ENCODE measurements around the gene EIF5B. TPM values are rescaled to one million over a fixed set of nuclear protein-coding genes. Genes with fewer than 3 reads are reported as not detected.
"Not testable (repeated sequence)": the region's sequence is repeated elsewhere in the genome, so short reads cannot be mapped to it uniquely, and the experiment has no call there.

EIF5B gene
- polyA plus RNA-seq, 3 donors: 0.58 to 3.2 (median 1.5) TPM

DNA sequence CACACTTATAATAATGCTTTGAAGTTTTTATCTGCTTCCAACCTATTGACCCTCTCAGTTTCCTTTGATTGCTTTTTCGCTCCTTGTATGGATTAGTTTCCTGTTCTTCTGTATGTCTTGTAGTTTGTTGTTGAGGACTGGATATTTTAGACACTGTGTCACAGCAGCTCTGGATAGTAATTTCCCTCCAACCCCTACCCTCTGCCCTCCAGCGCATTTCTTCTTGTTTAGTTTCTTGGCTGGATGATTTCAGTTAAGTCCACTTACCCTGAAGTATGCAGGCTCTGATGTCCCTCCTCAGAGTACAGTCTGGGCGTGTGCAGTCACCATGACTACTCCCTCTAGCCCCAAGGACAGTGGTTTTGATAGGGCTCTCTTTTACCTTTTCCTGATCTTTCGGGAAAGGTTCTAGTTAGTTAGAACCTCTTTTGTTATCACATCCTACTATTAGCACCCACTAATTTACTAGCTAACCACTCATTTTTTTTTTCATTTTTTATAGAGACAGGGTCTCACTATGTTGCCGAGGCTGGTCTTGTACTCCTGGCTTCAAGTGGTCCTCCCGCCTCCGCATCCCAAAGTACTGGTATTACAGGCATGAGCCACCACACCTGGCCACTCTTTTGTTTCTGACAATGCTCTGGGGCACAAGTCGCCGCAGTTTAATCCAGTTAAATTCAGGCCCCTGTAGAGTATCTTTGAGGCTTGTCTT lies 19.9 kb upstream of the EIF5B start:
- Histone ChIP-seq H3K4me1 (ENCODE audit: control insufficient read depth in 1 of 2, insufficient read depth in 2 of 2, low read length in 2 of 2) (no peaks in the 10 kb centered on the region), H3K4me3 (replicated peaks in 1 of 3; ENCODE audit: low read depth in 2 of 3, low read length in 3 of 3) (no peak overlapping the region), H3K9me3 (replicated peaks in 1 of 2; ENCODE audit: control insufficient read depth in 1 of 2, insufficient read depth in 1 of 2, low read length in 2 of 2) (peaks cover 0 to 10% of the 10 kb centered on the region in 2 donors), H3K36me3 (replicated peaks in 1 of 2; ENCODE audit: control insufficient read depth in 1 of 2, insufficient read depth in 2 of 2, low read length in 2 of 2) (peaks cover 53 to 55% of the 10 kb centered on the region in 2 donors), H3K4me2 (replicated peaks; ENCODE audit: extremely low read depth, low read length, poor library complexity, severe bottlenecking) (no peak overlapping the region), H3K9ac (ENCODE audit: insufficient read depth, low read length, poor library complexity, severe bottlenecking) (no peak overlapping the region), H3K79me2 (ENCODE audit: insufficient read depth, low read length) (no peaks in the 10 kb centered on the region), H3K27ac (ENCODE audit: low read depth in 1 of 2, low read length in 2 of 2) (no peak overlapping the region), H3K27me3 (ENCODE audit: control insufficient read depth in 2 of 2, insufficient read depth in 2 of 2, low read length in 2 of 2) (no peaks in the 10 kb centered on the region), H4K20me1 (ENCODE audit: insufficient read depth, low read length) (no peaks in the 10 kb centered on the region), H2AFZ (ENCODE audit: insufficient read depth, low read depth, low read length, poor library complexity, severe bottlenecking) (no peak overlapping the region)
- no peak for TF ChIP-seq CTCF (IDR thresholded peaks at IDR 0.05)
- H3K36me3 Mint-ChIP-seq: peaks cover 50 to 61% of the 10 kb centered on the region in 2 donors
- 89% methylated on average over 5 of the region's 9 CpGs for WGBS (ENCODE audit: insufficient coverage)
- H3K4me3 Mint-ChIP-seq: no peak overlapping the region
- H3K4me1 Mint-ChIP-seq: no peaks in the 10 kb centered on the region
- DNase-seq: no peak
- intact Hi-C loops (cut with micrococcal nuclease): no loop called here
- no peak overlapping the region for H3K27ac Mint-ChIP-seq
- peaks cover 0 to 13% (median 11%) of the 10 kb centered on the region in 7 donors for H3K9me3 Mint-ChIP-seq
- H3K27me3 Mint-ChIP-seq (ENCODE audit: low read depth in 3 of 3): no peaks in the 10 kb centered on the region

DNA sequence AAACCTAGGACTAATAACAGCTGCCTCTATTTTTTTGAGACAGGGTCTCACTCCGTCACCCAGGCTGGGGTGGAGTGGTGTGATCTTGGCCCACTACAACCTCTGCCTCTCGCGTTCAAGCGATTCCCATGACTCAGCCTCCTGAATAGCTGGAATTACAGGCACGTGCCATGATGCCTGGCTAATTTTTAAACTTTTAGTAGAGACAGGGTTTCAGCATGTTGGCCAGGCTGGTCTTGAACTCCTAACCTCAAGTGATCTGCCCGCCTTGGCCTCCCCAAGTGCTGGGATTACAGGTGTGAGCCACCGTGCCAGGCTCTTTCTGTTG lies 19.4 kb upstream of the EIF5B start:
- intact Hi-C loops (cut with micrococcal nuclease); H2AFZ ChIP-seq (ENCODE audit: insufficient read depth, low read depth, low read length, poor library complexity, severe bottlenecking); H3K27ac ChIP-seq (ENCODE audit: low read depth in 1 of 2, low read length in 2 of 2); H3K9ac ChIP-seq (ENCODE audit: insufficient read depth, low read length, poor library complexity, severe bottlenecking); H3K27me3 Mint-ChIP-seq (ENCODE audit: low read depth in 3 of 3); H3K27me3 ChIP-seq (ENCODE audit: control insufficient read depth in 2 of 2, insufficient read depth in 2 of 2, low read length in 2 of 2); H3K79me2 ChIP-seq (ENCODE audit: insufficient read depth, low read length); H3K4me2 ChIP-seq (replicated peaks; ENCODE audit: extremely low read depth, low read length, poor library complexity, severe bottlenecking); DNase-seq; H3K4me3 Mint-ChIP-seq; H3K4me1 Mint-ChIP-seq; H3K27ac Mint-ChIP-seq; H3K4me3 ChIP-seq (replicated peaks in 1 of 3; ENCODE audit: low read depth in 2 of 3, low read length in 3 of 3); H3K4me1 ChIP-seq (ENCODE audit: control insufficient read depth in 1 of 2, insufficient read depth in 2 of 2, low read length in 2 of 2); H4K20me1 ChIP-seq (ENCODE audit: insufficient read depth, low read length): not testable (repeated sequence)
- peaks cover 0 to 10% of the 10 kb centered on the region in 2 donors for H3K9me3 ChIP-seq (replicated peaks in 1 of 2; ENCODE audit: control insufficient read depth in 1 of 2, insufficient read depth in 1 of 2, low read length in 2 of 2)
- 100% methylated on average over 7 of the region's 7 CpGs for WGBS (ENCODE audit: insufficient coverage)
- peaks cover 58 to 59% of the 10 kb centered on the region in 2 donors for H3K36me3 ChIP-seq (replicated peaks in 1 of 2; ENCODE audit: control insufficient read depth in 1 of 2, insufficient read depth in 2 of 2, low read length in 2 of 2)
- H3K36me3 Mint-ChIP-seq: peaks cover 50 to 63% of the 10 kb centered on the region in 2 donors
- H3K9me3 Mint-ChIP-seq: peaks cover 0 to 13% (median 11%) of the 10 kb centered on the region in 7 donors

Measured in CD14-positive monocyte (primary cell).